ENCODE data around the gene ANKRD33.

ANKRD33 gene

GRCh38 chr12:51921017-51921725, 33.3 kb downstream of the ANKRD33 start:
- DNase-seq: no peak

GRCh38 chr12:51922146-51922545, 34.2 kb downstream of the ANKRD33 start:
- no peak for DNase-seq

GRCh38 chr12:51922762-51923505, 35.0 kb downstream of the ANKRD33 start:
- DNase-seq: no peak

GRCh38 chr12:51923506-51924365, 35.8 kb downstream of the ANKRD33 start:
- DNase-seq: no peak

- DNase-seq: no peak
Observed at GRCh38 chr12:51924551-51925319, 36.8 kb downstream of the ANKRD33 start.

GRCh38 chr12:51925346-51926063, 37.6 kb downstream of the ANKRD33 start:
- DNase-seq: no peak

- no peak for DNase-seq
Observed at GRCh38 chr12:51926064-51926632, 38.2 kb downstream of the ANKRD33 start.

GRCh38 chr12:51926718-51927117, 38.8 kb downstream of the ANKRD33 start:
- no peak for DNase-seq

- no peak for DNase-seq
Observed at GRCh38 chr12:51932218-51933076, 44.5 kb downstream of the ANKRD33 start.

GRCh38 chr12:51934080-51934479, 46.2 kb downstream of the ANKRD33 start:
- no peak for DNase-seq

GRCh38 chr12:51937926-51938325, 50.0 kb downstream of the ANKRD33 start:
- no peak for DNase-seq

- DNase-seq: no peak
Observed at GRCh38 chr12:51938726-51939125, 50.8 kb downstream of the ANKRD33 start.

- DNase-seq: peak; percentile 41
Observed at GRCh38 chr12:51941011-51941581, 53.2 kb downstream of the ANKRD33 start.
